NCI-H82 treated with DMSO at 0.1 percent for 48 hours (cell line): ENCODE measurements around the gene FAM20B.
A peak's percentile ranks its signal among the peaks of the same experiment; 100 is the strongest.
"Not testable (repeated sequence)": the region's sequence is repeated elsewhere in the genome, so short reads cannot be mapped to it uniquely, and the experiment has no call there.

Source experiments
- DNase-seq: peaks from one replicate; lab custom pipeline; 2025; ENCODE audit not compliant: unreplicated experiment; lab: John Stamatoyannopoulos, UW

FAM20B gene

DNA sequence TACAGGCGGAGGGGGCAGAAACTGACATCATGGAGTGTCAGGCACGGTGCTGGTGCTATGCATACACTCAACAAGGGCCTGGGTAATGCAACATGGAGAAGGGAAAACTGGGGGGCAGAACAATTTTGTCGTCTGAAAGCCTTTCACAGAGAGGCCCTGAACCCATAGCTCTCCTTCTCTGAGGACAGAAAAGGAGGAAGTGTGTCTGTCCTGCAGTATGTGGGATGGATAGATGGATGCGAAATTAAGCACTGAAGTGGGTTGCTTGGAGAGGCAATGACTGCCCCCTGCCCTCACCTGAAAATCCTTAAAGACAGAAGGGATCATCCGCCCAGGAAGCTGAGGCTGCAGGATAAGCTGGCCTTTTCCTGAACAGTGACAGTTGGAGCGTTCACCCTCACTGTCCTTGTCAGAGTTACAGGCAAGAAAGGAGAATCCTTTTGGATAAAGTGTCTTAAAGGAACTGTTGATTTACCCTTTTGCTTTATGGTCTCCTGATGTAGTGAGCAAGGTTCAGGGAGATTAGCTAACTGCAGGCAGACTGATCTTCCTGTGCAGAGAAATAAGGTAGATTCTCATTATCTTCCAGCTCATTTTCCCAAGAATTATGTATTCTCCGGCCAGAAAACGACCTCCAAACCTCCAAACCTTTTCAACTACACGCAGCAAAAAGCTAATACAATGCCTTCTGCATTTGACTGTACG lies 1.6 kb upstream of the FAM20B start:
- no peak for DNase-seq

- DNase-seq, result peak; percentile 49
Observed at GRCh38 chr1:179025975-179026812, 500 bp downstream of the FAM20B start.

GRCh38 chr1:179026813-179027669 lies 1.3 kb downstream of the FAM20B start:
- DNase-seq, result no peak

- DNase-seq, result no peak
Observed at GRCh38 chr1:179029321-179029759, 3.6 kb downstream of the FAM20B start.

DNA sequence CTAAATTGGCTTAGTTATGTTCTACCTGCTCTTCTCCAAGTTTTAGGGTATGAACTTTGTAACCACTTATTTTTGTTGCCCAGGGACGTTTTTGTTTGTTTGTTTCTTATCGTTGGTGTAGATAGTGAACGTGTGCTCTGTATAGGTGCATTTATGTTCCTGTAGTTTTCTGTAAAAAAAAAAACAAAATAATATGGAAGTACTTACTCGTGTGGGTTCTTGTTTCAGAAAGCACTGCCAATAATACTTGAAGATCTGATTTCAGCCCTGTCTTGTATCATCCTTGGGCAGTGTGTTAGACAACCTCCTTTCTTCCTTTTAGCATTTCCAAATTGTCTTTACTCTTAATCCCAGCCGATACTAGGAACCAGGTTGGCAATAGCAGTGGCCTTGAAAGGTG lies 4.4 kb downstream of the FAM20B start:
- no peak for DNase-seq

DNA sequence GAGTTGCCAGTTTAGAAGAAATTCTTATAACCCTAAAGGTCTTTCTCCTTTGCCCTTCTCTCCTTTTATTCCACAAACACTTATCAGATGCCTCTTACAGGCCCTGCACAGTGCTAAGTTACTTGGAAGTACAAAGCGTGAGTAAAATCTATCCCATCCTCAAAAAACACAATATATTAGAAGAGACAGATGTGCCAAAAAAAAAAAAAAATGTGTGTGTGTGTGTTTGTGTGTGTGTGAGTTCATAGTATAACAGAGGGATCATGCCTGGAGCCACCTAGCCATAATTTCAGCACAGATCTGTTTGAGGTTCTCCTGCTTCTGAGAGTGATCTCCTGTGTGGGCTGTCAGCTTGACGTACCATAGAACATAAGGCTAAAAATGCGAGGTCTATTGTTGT lies 5.0 kb downstream of the FAM20B start:
- DNase-seq, result no peak

GRCh38 chr1:179031284-179031683 lies 5.6 kb downstream of the FAM20B start:
- no peak for DNase-seq

DNA sequence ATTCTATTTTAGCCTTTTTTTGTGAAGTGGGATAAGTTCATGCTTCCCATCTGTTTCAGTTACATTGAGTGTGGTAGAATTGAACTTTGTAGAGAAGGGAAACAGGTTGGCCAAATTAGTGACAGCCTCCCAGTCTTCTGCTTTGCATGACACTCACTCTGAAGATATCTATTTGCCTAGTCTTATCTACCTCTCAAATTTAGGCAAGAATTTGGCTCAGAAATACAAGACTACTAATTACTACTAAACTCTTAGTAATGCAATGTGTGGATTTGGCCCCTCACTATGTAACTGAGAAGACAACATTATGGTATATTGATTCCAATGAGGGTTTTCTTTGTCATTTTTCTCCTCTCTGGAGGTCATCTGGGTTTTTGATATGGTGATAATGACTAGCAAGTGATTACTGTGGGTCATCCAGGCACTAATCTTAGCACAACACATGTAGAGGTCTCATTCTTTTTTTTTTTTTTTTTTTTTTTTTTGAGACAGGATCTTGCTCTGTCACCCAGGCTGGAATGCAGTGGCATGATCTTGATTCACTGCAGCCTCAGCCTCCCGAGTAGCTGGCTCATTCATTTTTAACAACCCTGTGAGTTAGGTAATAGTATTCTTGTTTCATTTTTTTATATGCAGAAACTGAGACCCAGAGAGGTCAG lies 6.3 kb downstream of the FAM20B start:
- no peak for DNase-seq

- DNase-seq, result no peak
Observed at GRCh38 chr1:179034720-179035119, 9.0 kb downstream of the FAM20B start.

- no peak for DNase-seq
Observed at GRCh38 chr1:179036844-179037465, 11.3 kb downstream of the FAM20B start.

- no peak for DNase-seq
Observed at GRCh38 chr1:179038528-179039281, 13.0 kb downstream of the FAM20B start.

GRCh38 chr1:179039502-179040174 lies 13.9 kb downstream of the FAM20B start:
- not testable (repeated sequence) for DNase-seq

DNA sequence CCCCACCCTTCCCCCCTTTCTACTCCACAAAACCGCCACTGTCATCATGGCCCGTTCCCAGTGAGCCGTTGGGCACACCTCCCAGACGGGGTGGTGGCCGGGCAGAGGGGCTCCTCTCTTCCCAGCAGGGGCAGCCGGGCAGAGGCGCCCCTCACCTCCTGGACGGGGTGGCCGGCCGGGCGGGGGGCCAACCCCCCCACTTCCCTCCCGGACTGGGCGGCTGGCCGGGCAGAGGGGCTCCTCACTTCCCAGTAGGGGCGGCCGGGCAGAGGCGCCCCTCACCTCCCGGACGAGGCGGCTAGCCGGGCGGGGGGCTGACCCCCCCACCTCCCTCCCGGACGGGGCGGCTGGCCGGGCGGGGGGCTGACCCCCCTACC lies 14.5 kb downstream of the FAM20B start:
- DNase-seq, result not testable (repeated sequence)

DNA sequence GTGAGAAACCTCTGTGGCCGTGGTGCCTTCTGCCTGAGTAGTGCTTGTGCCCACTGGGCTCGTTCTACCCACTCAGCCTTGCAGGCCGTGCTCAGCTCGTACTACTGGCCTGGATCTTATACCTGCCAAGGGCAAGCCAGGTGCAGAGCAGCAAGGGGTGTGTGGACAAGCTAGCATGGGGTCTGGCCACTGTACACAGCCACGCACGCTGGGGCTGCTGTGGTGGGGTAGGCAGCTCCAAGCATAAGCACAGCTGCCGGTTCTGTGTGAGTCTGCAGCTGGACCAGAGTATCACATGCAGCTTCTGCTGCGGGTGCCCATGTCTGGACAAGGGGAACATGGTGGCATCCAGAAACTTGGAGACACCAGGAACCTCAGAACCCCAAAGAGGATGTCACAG lies 16.4 kb downstream of the FAM20B start:
- no peak for DNase-seq

- DNase-seq, result no peak
Observed at GRCh38 chr1:179042700-179043099, 17.0 kb downstream of the FAM20B start.

DNA sequence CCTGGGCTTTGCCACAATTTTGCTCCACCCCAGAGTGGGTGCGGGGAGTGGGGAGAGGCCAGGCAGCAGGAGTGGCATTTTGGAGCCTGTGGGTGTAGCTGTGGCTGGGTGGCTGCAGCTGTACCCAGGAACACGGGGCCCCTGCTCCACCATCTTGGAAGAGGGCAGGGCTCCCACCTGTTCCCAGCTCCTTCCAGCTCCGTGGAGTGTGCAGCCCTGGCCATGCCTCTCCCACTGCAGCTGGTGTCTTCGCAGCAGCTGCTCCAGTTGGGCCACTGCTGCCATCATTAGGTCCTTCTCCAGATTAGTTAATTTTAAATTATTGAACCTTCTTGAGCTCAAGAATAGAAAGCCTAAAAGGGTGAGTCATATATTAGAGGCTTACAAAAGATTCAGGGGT lies 17.6 kb downstream of the FAM20B start:
- no peak for DNase-seq

GRCh38 chr1:179043907-179044306 lies 18.2 kb downstream of the FAM20B start:
- DNase-seq, result no peak

DNA sequence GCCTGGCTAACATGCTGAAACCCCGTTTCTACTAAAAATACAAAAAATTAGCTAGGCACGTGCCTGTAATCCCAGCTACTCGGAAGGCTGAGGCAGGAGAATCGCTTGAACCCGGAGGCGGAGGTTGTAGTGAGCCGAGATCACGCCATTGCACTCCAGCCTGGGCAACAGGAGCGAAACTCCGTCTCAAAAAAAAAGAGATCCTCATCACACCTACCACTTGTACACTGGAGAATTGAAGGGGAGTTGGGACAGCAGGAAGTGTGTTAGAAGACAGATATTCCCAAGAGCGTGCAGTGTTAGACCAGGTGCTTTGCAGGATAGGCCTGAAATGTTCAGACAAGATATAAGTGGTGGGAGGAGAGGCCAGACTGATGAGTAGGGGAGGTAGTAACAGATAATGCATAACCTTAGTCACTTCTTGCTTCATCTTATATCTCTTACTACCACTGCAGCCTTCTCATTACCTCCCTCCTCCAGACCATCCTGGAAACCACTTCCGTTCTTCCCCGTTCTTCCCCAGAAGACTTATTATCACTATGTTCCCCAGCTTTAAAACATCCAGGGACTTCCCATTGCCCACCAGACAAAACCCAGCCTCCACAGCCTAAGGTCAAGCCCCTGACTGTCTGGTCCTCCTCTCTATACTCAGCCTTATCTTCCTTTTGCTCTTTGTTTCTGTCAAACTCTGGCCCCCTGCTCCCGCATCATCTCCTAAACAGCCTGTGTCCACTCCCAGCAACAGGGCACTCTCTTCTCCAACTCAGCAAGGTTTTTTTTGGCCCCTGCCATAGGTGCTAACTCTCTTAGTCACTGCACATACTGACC lies 21.3 kb downstream of the FAM20B start:
- no peak for DNase-seq
